ENCODE measurements around the gene VWA5B1.

Gene VWA5B1

DNA sequence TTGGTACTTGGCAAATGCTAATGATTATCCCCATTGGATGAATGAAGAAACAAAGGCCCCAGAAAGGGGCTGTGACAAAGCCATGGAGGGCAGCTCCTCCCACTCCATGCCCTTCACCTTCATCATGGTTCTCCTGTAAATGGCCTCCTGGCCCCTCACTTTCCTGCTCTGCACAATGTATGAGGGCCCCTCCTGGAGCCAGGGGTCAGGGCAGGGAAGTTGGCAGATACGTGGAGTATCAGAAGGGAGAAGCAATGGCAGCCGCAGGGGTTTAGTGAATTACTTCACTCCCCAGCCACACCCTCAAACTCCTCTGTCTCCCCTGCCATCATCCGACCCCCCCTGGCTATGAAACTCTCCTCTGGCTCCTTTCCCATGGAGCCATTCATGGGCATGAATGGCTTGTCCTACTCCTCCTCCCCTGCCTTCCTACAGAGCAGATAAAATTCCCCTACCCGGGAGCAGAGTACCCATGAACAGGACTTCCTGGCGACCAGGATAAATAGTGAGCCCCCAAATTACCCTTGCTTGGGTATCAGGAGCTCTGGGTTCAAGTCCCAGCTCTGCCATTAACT lies 109.0 kb downstream of the VWA5B1 start:
- no peak for DNase-seq

DNA sequence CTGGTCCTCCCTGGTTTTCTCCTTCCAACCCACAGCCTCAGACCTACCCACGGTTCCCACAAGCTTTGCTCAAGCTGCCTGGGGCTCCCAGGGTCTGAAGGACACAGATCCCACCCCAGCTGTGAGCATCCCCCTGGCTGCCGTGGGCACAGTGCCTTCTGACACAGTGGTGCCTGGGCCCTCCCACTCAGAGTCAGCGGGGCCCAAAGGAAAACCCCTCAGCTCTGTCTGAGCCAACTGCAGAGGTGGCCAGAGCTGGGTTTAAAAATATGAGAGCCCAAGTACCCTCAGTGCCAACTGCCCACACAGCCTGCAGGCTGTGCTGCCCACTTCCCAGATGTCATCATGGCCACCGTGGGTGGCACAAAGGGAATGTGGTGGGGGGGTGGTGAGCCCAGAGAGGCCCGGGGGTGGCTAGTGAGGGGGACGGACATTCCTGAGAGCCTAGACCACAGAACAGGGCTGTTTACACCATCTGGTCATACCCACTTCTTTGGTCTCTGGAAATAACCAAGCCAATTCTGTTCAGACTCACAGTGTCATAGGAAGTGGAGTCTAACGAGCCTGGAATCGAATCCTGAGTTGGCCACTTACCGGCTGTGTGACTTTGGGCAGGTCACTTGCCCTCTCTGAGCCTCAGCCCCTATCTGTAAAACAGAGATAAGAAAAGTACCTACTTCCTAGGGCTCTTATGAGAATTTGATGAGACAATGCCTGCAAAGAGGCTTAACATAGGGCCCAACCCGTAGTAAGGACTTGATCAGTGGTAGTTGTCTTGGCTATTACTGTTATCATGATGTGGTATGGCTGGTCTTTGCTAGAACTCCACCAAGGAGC lies 109.9 kb downstream of the VWA5B1 start:
- no peak for DNase-seq

DNA sequence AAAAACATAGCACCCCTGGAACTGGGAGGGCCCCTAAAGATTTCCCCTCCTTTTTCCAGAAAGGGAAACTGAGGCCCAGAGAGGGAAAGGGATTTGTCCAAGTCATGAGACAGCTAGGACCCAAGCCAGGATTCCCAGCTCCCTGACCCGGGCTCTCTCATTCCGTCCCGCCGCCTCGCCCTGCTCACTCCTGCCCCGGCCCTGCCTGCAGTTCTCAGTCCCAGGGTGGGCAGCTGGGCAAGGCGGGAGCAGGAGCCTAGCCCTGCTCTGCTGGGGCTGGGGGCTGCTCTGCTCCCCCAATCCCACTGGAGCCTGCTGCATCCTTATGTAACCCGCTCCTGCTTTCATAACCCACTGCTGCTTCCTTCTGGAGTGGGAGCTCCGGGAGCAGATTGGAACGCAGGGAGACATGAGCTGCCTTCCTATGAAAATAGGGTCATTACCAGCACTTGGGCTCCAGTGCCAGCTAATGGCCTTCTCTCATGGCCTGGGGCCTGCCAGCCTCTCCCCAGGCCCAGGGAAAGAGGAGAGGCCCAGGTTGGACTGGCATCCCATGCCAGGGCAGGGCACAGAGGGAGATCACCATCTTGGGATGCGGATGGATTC lies 110.8 kb downstream of the VWA5B1 start:
- no peak for DNase-seq

DNA sequence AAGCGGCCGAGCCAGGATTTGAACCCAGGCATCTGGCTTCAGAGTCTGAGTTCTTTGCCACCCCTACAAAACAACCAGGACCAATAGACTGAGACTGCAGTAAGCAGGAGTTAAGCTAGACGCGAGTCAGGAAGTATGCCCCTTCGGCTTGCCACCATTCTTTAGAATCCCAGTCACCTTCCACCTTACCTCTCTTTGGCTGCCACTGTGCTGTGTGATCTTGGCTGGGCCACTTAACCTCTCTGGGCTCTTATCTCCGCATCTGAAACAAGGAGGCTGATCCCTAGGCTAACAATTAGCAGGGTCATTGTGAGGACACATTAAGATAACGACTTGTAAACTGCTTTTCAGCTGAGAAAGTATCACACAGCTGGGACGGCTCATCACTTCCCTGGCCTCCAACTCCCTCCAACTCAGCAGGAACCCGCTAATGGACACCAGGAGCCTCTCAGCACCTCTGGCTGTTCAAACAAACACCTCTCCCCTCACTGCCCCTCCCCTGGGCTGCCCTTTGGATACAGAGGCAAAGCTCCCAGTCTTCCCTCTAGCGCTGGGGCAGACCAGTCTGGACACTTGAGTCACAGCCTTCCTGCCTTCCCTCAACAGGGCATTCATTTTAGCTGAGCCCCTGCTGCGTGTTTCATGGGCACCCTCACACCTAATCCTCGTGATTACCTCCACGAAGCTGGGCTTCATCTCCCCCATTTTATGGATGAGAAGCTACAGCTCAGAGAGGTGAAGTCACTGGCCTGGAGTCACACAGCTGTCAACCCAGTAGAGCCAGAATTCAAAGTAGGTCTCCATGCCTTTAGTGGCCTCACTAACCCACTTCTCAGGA lies 112.1 kb downstream of the VWA5B1 start:
- DNase-seq = no peak

DNA sequence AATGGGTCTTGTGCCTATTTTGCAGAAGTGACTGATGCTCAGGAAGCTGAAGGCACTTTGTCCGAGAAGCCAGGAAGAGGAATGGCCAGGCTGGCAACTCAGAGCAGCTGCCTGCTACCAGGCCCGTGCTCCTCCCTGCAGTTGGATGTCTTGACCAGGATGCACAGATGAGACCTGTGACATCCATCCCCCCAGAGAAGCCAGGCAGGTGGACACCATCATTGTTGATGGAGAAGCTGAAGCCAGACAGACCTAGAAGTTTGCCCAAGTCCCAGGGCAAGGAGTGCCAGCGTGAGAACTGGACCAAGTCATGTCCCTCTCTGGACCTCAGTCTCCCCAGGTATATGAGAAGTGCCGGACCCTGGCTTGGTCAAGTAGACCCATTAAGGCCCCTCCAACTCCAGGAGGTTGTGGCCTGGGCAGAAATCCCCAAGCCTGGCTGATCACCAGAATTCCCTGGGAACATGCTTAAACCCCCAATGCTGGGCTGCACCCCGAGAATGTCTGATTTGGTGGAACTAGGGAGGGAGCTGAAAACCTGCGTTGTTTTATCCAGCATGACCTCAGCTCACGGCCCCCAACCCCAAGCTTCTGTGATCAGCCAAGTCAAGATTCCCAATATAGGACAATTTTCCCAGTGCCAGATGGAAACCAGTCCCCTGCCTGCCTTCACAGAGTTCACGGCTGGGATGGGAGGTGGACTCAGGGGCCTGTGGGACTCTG lies 112.9 kb downstream of the VWA5B1 start:
- no peak for DNase-seq

DNA sequence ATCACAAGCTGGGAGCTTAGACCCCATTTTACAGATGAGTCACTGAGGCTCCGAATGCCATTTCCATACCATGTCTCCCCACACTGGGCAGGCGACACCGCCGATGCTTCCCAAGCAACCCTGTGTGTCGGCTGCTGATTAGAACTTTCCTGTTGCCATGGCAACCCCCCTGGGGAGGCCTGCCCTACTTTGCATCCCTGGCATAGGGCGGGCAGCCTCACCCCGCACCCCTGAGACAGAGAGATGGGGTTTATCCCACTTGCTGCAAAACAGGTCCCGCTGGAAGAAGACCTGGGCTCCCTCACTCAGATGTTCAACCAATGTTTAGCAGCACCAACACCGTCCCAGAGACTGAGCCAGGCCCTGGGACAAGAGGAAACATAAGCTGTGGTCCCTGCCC lies 113.8 kb downstream of the VWA5B1 start:
- no peak for DNase-seq

All from NCI-H774 (cell line).